Uterus (tissue), 2 donors: ENCODE measurements around the gene ZNF560.

Experiments used
- CTCF ChIP-seq, 4 experiments: fragments of 200-600 bp in 2 of 4; fragments of 450-650 bp in 2 of 4; sonication (generic) in 2 of 4; IDR thresholded peaks; one replicate each; pipeline ENCODE4 v1.5.1; 2016 to 2019; ENCODE audit warnings: antibody characterized with exemption in 4 of 4, mild to moderate bottlenecking in 2 of 4, moderate library complexity in 1 of 4
- POLR2A ChIP-seq, 2 donors: fragments of 450-650 bp; IDR thresholded peaks; one replicate each; pipeline ENCODE4 v1.6.1; 2016; ENCODE audit warnings: antibody characterized with exemption in 2 of 2, mild to moderate bottlenecking in 1 of 2, moderate library complexity in 1 of 2

- TF ChIP-seq CTCF (IDR thresholded peaks at IDR 0.05) = no peak
- TF ChIP-seq POLR2A (IDR thresholded peaks at IDR 0.05) = no peak
Measured at GRCh38 chr19:9535934-9536333, 37.5 kb upstream of the ZNF560 start.
